GM10847 (cell line): ENCODE measurements around the gene COL11A1.

ENCODE experiments used
- POLR2A ChIP-seq: IDR thresholded peaks from 2 replicates; pipeline ENCODE4 v1.6.1; 2011; ENCODE audit not compliant: insufficient read length; ENCODE audit errors: extremely low read depth

COL11A1 gene

GRCh38 chr1:103106426-103107341 lies 1.6 kb downstream of the COL11A1 start:
- no peak for TF ChIP-seq POLR2A

- no peak for TF ChIP-seq POLR2A
Observed at GRCh38 chr1:103101399-103101798, 6.9 kb downstream of the COL11A1 start.

GRCh38 chr1:103089221-103089620 lies 19.1 kb downstream of the COL11A1 start:
- TF ChIP-seq POLR2A = no peak

GRCh38 chr1:103087256-103087655 lies 21.1 kb downstream of the COL11A1 start:
- TF ChIP-seq POLR2A = no peak

GRCh38 chr1:103084181-103084580 lies 24.1 kb downstream of the COL11A1 start:
- TF ChIP-seq POLR2A = no peak

- no peak for TF ChIP-seq POLR2A
Observed at GRCh38 chr1:103075316-103076000, 32.9 kb downstream of the COL11A1 start.

- TF ChIP-seq POLR2A = no peak
Observed at GRCh38 chr1:103074224-103074623, 34.1 kb downstream of the COL11A1 start.

GRCh38 chr1:103069201-103069600 lies 39.1 kb downstream of the COL11A1 start:
- no peak for TF ChIP-seq POLR2A

GRCh38 chr1:103063921-103064320 lies 44.4 kb downstream of the COL11A1 start:
- no peak for TF ChIP-seq POLR2A

GRCh38 chr1:103058391-103058790 lies 49.9 kb downstream of the COL11A1 start:
- TF ChIP-seq POLR2A = no peak

GRCh38 chr1:103056423-103056822 lies 51.9 kb downstream of the COL11A1 start:
- TF ChIP-seq POLR2A = no peak

- TF ChIP-seq POLR2A = no peak
Observed at GRCh38 chr1:103025858-103026409, 82.4 kb downstream of the COL11A1 start.

GRCh38 chr1:103024051-103024450 lies 84.3 kb downstream of the COL11A1 start:
- no peak for TF ChIP-seq POLR2A

GRCh38 chr1:103002005-103002404 lies 106.3 kb downstream of the COL11A1 start:
- TF ChIP-seq POLR2A = no peak

GRCh38 chr1:102978874-102979273 lies 129.4 kb downstream of the COL11A1 start:
- TF ChIP-seq POLR2A = no peak

GRCh38 chr1:102977292-102977691 lies 131.0 kb downstream of the COL11A1 start:
- TF ChIP-seq POLR2A = no peak

- TF ChIP-seq POLR2A = no peak
Observed at GRCh38 chr1:102970496-102971078, 137.7 kb downstream of the COL11A1 start.
